Esophagus muscularis mucosa (tissue), 4 donors: ENCODE results near the gene TMEM238. TPM values are rescaled to one million over a fixed set of nuclear protein-coding genes. Genes with fewer than 3 reads are reported as not detected.
"Not testable (repeated sequence)": the region's sequence is repeated elsewhere in the genome, so short reads cannot be mapped to it uniquely, and the experiment has no call there.

ENCODE experiments used
- DNase-seq: peaks from one replicate; pipeline ENCODE4 v3.0.0-alpha.2; 2017; ENCODE audit errors: extremely low spot score
- H3K27ac ChIP-seq, 4 donors: fragments of 200-600 bp; sonication (generic); replicated peaks in 1 of 4; 1 replicate in 3 of 4; 2 replicates in 1 of 4; pipeline ENCODE4 v1.5.1; 2016 to 2019; ENCODE audit warnings: mild to moderate bottlenecking in 1 of 4
- H3K27me3 ChIP-seq, 4 donors: fragments of 200-600 bp; sonication (generic); one replicate each; pipeline versions ENCODE4 v1.5.1 to v1.6.0; 2016 to 2019
- H3K36me3 ChIP-seq, 4 donors: fragments of 200-600 bp; sonication (generic); one replicate each; pipeline ENCODE4 v1.5.1; 2016 to 2019
- H3K4me1 ChIP-seq, 4 donors: fragments of 200-600 bp; sonication (generic); one replicate each; pipeline ENCODE4 v1.5.1; 2016 to 2019
- H3K4me3 ChIP-seq, 4 donors: fragments of 200-600 bp; sonication (generic); 1 replicate in 2 of 4; 2 replicates in 2 of 4; pipeline ENCODE4 v1.5.1; 2016 to 2019; ENCODE audit warnings: mild to moderate bottlenecking in 4 of 4, moderate library complexity in 1 of 4
- H3K9me3 ChIP-seq, 4 donors: fragments of 200-600 bp; sonication (generic); 1 replicate in 3 of 4; 2 replicates in 1 of 4; pipeline ENCODE4 v1.5.1; 2016 to 2019
- CTCF ChIP-seq, 3 experiments: fragments of 200-600 bp in 2 of 3; fragments of 450-650 bp in 1 of 3; sonication (generic) in 2 of 3; IDR thresholded peaks; one replicate each; pipeline ENCODE4 v1.5.1; 2017 to 2019; ENCODE audit warnings: antibody characterized with exemption in 3 of 3, mild to moderate bottlenecking in 2 of 3, moderate library complexity in 1 of 3
- EP300 ChIP-seq: sonication (generic); formaldehyde crosslinking; IDR thresholded peaks from one replicate; pipeline ENCODE4 v1.6.1; 2017; ENCODE audit warnings: antibody characterized with exemption
- POLR2A ChIP-seq: fragments of 450-650 bp; IDR thresholded peaks from one replicate; pipeline ENCODE4 v1.6.1; 2017; ENCODE audit warnings: antibody characterized with exemption, moderate library complexity, mild to moderate bottlenecking, low read depth
- POLR2AphosphoS5 ChIP-seq, 2 donors: sonication (generic); formaldehyde crosslinking; IDR thresholded peaks; one replicate each; pipeline ENCODE4 v1.6.1; 2017; ENCODE audit warnings: antibody characterized with exemption in 2 of 2
- WGBS: methylation state at CpG from one replicate; pipeline ENCODE4 v1.1.5; 2018; 5-methylcytosine and 5-hydroxymethylcytosine counted together
- intact Hi-C: fragments of 100-400 bp; cut with DNase I; formaldehyde crosslinking; loops from one replicate; pipeline ENCODE4 v1.15.1; 2023
- total RNA-seq, 4 donors: library from RNA; depleted of rRNA; stranded (reverse); fragments of >200 nt; gene quantifications; one replicate each; pipeline versions ENCODE4 v1.1.0 to v1.2.1, GENCODE V29; 2016

Gene TMEM238
- total RNA-seq, 4 donors from 2014 or later: 0.83 to 7.5 (median 1.00) TPM

DNA sequence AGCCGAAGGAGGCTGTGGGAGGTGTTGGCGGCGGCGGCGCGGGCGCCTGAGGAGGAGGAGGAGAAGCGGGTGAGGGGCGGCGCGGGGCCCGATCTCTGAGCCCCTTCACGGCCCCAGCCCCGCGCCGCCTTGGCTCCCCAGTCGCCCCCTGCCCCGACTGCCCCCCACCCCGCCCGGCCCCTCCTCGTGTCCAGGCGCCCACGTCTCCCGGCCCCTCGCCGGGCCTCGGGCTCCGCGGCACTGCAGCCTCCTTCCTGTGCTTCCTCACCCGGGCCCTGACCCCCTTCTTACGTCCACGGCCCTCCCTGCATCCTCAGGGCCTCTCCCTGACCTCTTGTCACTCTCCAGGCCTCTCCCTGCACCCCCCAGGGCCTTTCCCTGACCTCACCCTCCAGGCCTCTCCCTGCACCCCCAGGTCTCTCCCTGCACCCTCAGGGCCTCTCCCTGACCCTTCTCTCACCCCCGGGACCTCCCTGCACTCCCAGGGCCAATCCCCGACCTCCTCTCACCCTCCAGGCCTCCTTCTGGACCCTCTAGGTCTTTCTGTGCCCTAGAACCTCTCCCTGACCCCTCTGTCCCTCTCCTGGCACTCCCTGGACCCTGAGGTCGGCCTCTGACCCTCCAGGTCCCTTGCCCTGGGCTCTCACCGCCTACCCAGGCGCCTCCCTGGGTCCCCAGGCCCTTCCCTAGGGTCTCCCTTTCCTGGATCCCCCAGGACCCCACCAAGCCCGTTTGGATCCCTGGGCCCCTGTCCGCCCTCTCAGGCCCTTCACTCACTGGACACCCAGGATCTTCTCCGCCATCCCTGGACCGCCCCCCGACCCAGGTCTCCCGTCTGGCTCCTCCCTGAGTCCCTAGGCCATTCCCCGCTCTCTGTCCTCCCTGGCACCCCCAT lies 44.0 kb downstream of the TMEM238 start:
- Histone ChIP-seq H3K9me3 (no peaks in the 10 kb centered on the region), H3K4me1 (peaks cover 17 to 34% (median 29%) of the 10 kb centered on the region in 4 donors), H3K27me3 (peaks cover 0 to 6% (median 0%) of the 10 kb centered on the region in 4 donors), H3K4me3 (peak overlapping the region; percentile 76 to 91 (median 84)), H3K27ac (peak overlapping the region; percentile 91 to 97 (median 93)), H3K36me3 (peaks cover 0 to 28% (median 22%) of the 10 kb centered on the region in 4 donors)
- no peak for TF ChIP-seq POLR2A
- TF ChIP-seq POLR2AphosphoS5 (IDR thresholded peaks at IDR 0.05): peak in 1 of 2 donors; percentile 99
- WGBS: 7% methylated on average over 16 of the region's 44 CpGs
- DNase-seq: no peak
- intact Hi-C loops: loop anchor here (5.0 kb wide), 2 partner anchors 38 to 42 kb away; partner anchors contain the start of gene TMEM238

GRCh38 chr19:55339105-55339888 lies 44.8 kb downstream of the TMEM238 start, which contains the start of gene KMT5C:
Gene KMT5C (plus strand): TSS chr19:55339876. CDS start chr19:55341937, 2,061 bp downstream.
- TF ChIP-seq CTCF (IDR thresholded peaks at IDR 0.05) (peak in 2 of 3 experiments; percentile 31 to 59), POLR2A (peak; percentile 75), EP300 (no peak), POLR2AphosphoS5 (IDR thresholded peaks at IDR 0.05) (peak; percentile 4 to 96)
- intact Hi-C loops: no loop called here
- Histone ChIP-seq H3K27ac (peak within 1 kb of the TSS; percentile 91 to 97 (median 93)), H3K9me3 (no peaks in the 10 kb centered on the region), H3K4me3 (peak within 1 kb of the TSS; percentile 76 to 91 (median 84)), H3K36me3 (peaks cover 0 to 25% (median 22%) of the 10 kb centered on the region in 4 donors), H3K27me3 (peaks cover 0 to 11% (median 0%) of the 10 kb centered on the region in 4 donors), H3K4me1 (peaks cover 17 to 34% (median 29%) of the 10 kb centered on the region in 4 donors)
- peak; percentile 100 for DNase-seq
- WGBS: under 1% methylated on average over 36 of the region's 63 CpGs

GRCh38 chr19:55336101-55336500 lies 48.0 kb downstream of the TMEM238 start:
- intact Hi-C loops: no loop called here
- Histone ChIP-seq H3K36me3 (no peaks in the 10 kb centered on the region), H3K27ac (no peak overlapping the region), H3K4me3 (no peak overlapping the region), H3K9me3 (no peaks in the 10 kb centered on the region), H3K4me1 (peaks cover 12 to 21% (median 20%) of the 10 kb centered on the region in 4 donors), H3K27me3 (peaks cover 0 to 39% (median 0%) of the 10 kb centered on the region in 4 donors)
- TF ChIP-seq POLR2A (no peak), POLR2AphosphoS5 (IDR thresholded peaks at IDR 0.05) (no peak), EP300 (no peak), CTCF (IDR thresholded peaks at IDR 0.05) (no peak)
- WGBS: 74% methylated on average over 7 of the region's 7 CpGs
- DNase-seq: no peak

GRCh38 chr19:55333870-55334269 lies 50.2 kb downstream of the TMEM238 start:
- no peak for DNase-seq
- no peak for TF ChIP-seq EP300
- no peak for TF ChIP-seq CTCF (IDR thresholded peaks at IDR 0.05)
- no peak for TF ChIP-seq POLR2AphosphoS5 (IDR thresholded peaks at IDR 0.05)
- TF ChIP-seq POLR2A: no peak
- peaks cover 3 to 8% (median 7%) of the 10 kb centered on the region in 4 donors for H3K4me1 ChIP-seq
- H3K36me3 ChIP-seq: no peaks in the 10 kb centered on the region
- H3K27ac ChIP-seq: no peak overlapping the region
- WGBS: 75% methylated on average over 11 of the region's 11 CpGs
- peaks cover 0 to 43% (median 0%) of the 10 kb centered on the region in 4 donors for H3K27me3 ChIP-seq
- intact Hi-C loops: no loop called here
- no peak overlapping the region for H3K4me3 ChIP-seq
- H3K9me3 ChIP-seq: no peaks in the 10 kb centered on the region

GRCh38 chr19:55329791-55330190 lies 54.3 kb downstream of the TMEM238 start:
- H3K36me3 ChIP-seq, intact Hi-C loops, H3K27ac ChIP-seq, DNase-seq, H3K9me3 ChIP-seq, H3K4me3 ChIP-seq, H3K4me1 ChIP-seq: not testable (repeated sequence)
- WGBS: 82% methylated on average over 6 of the region's 6 CpGs
- peaks cover 0 to 37% (median 0%) of the 10 kb centered on the region in 4 donors for H3K27me3 ChIP-seq

Other genes with a start within 250 kb of the TMEM238 start
- gene TNNT1, start 235.1 kb downstream of the TMEM238 start, total RNA-seq: 1 to 10 TPM in 1 of 4 donors, not detected in 3; 2.0 TPM
- not detected for gene TNNI3, start 226.6 kb downstream of the TMEM238 start, total RNA-seq
- under 1 TPM in 1 of 4 donors, not detected in 3; 0.83 TPM for gene DNAAF3, start 217.7 kb downstream of the TMEM238 start, total RNA-seq
- gene SYT5, start 204.0 kb downstream of the TMEM238 start, total RNA-seq: 1 to 10 TPM in 2 of 4 donors, under 1 TPM in 1, not detected in 1; 0.80 to 2.1 (median 1.7) TPM
- 1 to 10 TPM in 2 of 4 donors, under 1 TPM in 2; 0.42 to 2.7 (median 1.4) TPM for gene PTPRH, start 174.8 kb downstream of the TMEM238 start, total RNA-seq
- 1 to 10 TPM; 1.7 to 2.8 (median 2.4) TPM for gene TMEM86B, start 155.5 kb downstream of the TMEM238 start, total RNA-seq
- 10 to 100 TPM; 37.4 to 75.5 (median 45.6) TPM for gene PPP6R1, start 125.3 kb downstream of the TMEM238 start, total RNA-seq
- gene HSPBP1, start 104.2 kb downstream of the TMEM238 start, total RNA-seq: 10 to 100 TPM; 28.5 to 44.0 (median 32.2) TPM
- 10 to 100 TPM in 1 of 4 donors, 1 to 10 TPM in 3; 3.3 to 16.9 (median 6.7) TPM for gene BRSK1, start 100.3 kb downstream of the TMEM238 start, total RNA-seq
- gene TMEM150B, start 59.0 kb downstream of the TMEM238 start, total RNA-seq: 1 to 10 TPM in 3 of 4 donors, under 1 TPM in 1; 0.83 to 5.2 (median 2.7) TPM
- gene KMT5C, start 44.4 kb downstream of the TMEM238 start, total RNA-seq: 1 to 10 TPM; 5.0 to 8.7 (median 8.1) TPM
- under 1 TPM in 1 of 4 donors, not detected in 3; 0.19 TPM for gene COX6B2, start 29.6 kb downstream of the TMEM238 start, total RNA-seq
- not detected for gene GARIN5B, start 21.0 kb downstream of the TMEM238 start, total RNA-seq
- under 1 TPM in 2 of 4 donors, not detected in 2; 0.33 to 0.34 TPM for gene IL11, start 13.8 kb downstream of the TMEM238 start, total RNA-seq
- not detected for gene TMEM190, start 7.5 kb downstream of the TMEM238 start, total RNA-seq
- gene RPL28, start 1.6 kb upstream of the TMEM238 start, total RNA-seq: 100 to 1,000 TPM; 263 to 419 (median 369) TPM
- 10 to 100 TPM in 3 of 4 donors, 1 to 10 TPM in 1; 9.1 to 37.9 (median 22.0) TPM for gene UBE2S, start 23.5 kb upstream of the TMEM238 start, total RNA-seq
- gene SHISA7, start 59.0 kb upstream of the TMEM238 start, total RNA-seq: under 1 TPM in 2 of 4 donors, not detected in 2; under 0.01 to 0.13 TPM
- 100 to 1,000 TPM in 1 of 4 donors, 10 to 100 TPM in 3; 66.8 to 104 (median 77.7) TPM for gene ISOC2, start 77.3 kb upstream of the TMEM238 start, total RNA-seq
- not detected for gene C19orf85, start 80.5 kb upstream of the TMEM238 start, total RNA-seq
- gene ZNF628, start 92.3 kb upstream of the TMEM238 start, total RNA-seq: 10 to 100 TPM in 3 of 4 donors, 1 to 10 TPM in 1; 5.1 to 16.6 (median 11.9) TPM
- 10 to 100 TPM in 3 of 4 donors, 1 to 10 TPM in 1; 5.8 to 14.2 (median 10.2) TPM for gene NAT14, start 100.9 kb upstream of the TMEM238 start, total RNA-seq
- gene SSC5D, start 104.1 kb upstream of the TMEM238 start, total RNA-seq: 10 to 100 TPM in 3 of 4 donors, 1 to 10 TPM in 1; 9.5 to 41.2 (median 14.6) TPM
- not detected for gene SBK2, start 152.8 kb upstream of the TMEM238 start, total RNA-seq
- gene SBK3, start 161.3 kb upstream of the TMEM238 start, total RNA-seq: 1 to 10 TPM in 2 of 4 donors, under 1 TPM in 1, not detected in 1; 0.83 to 1.5 (median 1.5) TPM
- gene ZNF579, start 196.6 kb upstream of the TMEM238 start, total RNA-seq: 10 to 100 TPM in 1 of 4 donors, 1 to 10 TPM in 3; 4.2 to 11.1 (median 8.1) TPM
- 10 to 100 TPM in 2 of 4 donors, 1 to 10 TPM in 2; 8.3 to 17.3 (median 11.4) TPM for gene FIZ1, start 215.2 kb upstream of the TMEM238 start, total RNA-seq
- gene ZNF524, start 216.0 kb upstream of the TMEM238 start, total RNA-seq: 10 to 100 TPM; 20.5 to 36.2 (median 27.9) TPM
- 10 to 100 TPM in 2 of 4 donors, 1 to 10 TPM in 2; 7.5 to 15.4 (median 10.2) TPM for gene ZNF865, start 221.4 kb upstream of the TMEM238 start, total RNA-seq
- 1 to 10 TPM; 2.5 to 6.3 (median 4.0) TPM for gene ZNF784, start 240.3 kb upstream of the TMEM238 start, total RNA-seq